T-helper 2 cell treated with Interferon-gamma antibody and Interleukin-4, amounts not matched to agents 100 ng/mL and 5 ng/mL, for 36 hours (primary cell): ENCODE data around the gene SEMA4D. TPM values are rescaled to one million over a fixed set of nuclear protein-coding genes. Genes with fewer than 3 reads are reported as not detected.

Experiments
- intact Hi-C: fragments of 100-400 bp; cut with micrococcal nuclease; formaldehyde crosslinking; loops from one replicate; pipeline ENCODE4 v1.15.1; 2023
- total RNA-seq: library from RNA; stranded (reverse); gene quantifications from 2 replicates; pipeline ENCODE4 v1.2.3, GENCODE V29; 2022

SEMA4D gene
- total RNA-seq, 1 donor from 2014 or later, result 458 TPM

- intact Hi-C loops, result loop anchor here (1.0 kb wide), 2 partner anchors 20 to 24 kb away; no protein-coding TSS in a partner anchor
These were observed 4.8 kb upstream of the SEMA4D start for GRCh38 chr9:89502671-89503070.

DNA sequence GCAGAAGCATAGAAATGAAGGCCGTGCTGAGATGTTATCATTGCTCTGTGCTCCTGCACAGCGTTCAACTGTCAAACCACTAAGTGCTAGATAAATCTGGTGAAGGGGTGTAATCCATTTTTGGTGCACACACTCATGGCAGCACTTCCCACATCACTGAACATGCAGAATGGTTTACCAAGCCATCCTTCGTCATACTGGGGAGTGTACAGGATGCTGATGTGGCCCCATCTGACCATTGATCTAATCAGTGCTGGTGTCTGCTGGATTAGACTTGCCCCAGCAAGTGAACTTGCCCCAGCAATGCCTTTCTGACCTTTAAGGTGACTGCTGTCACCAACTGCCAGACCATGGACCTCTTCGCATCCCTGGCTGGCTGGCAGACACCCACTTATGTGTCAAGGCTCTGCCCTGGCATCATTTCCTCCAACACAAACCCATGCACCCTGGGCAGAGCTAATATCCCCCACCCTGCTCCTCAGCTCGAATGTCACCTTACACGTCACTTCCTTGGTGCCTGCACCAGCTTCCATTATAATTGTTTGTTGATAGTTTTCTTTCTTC lies 4.2 kb upstream of the SEMA4D start:
- intact Hi-C loops, result loop anchor here (1.0 kb wide), 2 partner anchors 20 to 24 kb away; no protein-coding TSS in a partner anchor

DNA sequence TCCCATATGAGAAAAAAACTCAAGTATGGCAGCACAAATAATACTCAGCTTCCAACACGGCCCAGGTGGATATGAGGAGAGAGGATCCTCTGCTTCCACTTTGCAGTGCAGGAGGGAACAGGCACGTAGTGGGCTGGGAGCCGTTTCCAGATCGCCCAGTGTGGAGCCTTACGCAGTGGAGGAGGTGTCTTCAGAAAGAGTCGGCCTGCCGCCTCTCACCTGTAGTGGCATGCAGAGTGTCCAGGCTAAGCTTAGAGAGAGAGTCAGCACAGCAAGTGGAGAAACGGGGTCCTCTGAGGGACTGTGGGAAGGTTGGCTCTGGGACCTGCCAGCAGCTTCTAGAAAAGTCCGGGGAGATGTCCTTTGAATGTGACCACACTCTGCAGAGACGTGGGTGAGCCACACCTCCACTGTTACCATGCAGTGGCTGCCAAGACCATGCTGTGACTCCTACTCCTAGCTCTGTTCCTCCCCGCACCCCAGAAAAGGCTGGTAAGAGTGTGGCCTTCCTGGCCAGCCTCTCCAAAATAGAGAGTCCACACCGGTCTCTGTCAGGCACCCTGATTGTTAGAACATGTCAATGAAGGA lies 3.5 kb upstream of the SEMA4D start:
- intact Hi-C loops, result no loop called here

DNA sequence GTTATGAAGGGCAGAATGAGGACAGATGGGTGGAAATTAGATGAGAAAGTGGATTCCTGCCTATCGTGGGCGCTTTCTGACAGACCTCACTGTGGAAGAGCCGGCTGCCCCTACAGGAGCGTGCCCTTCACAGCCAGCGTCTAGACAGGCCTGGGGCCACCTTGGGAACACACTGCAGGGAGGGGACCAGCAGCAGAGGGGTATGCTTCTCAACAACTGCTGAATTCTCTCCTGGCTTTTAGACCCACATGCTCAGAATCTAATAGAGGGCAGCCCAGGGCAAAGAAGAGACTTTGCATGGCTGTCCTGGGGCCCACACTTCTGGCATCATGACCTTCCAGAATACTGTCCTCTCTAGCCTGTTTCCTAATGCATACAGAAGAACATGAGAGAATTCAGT lies 2.1 kb upstream of the SEMA4D start:
- intact Hi-C loops, result no loop called here

- intact Hi-C loops, result loop anchor here (1.0 to 5.0 kb wide), 7 partner anchors 14 to 180 kb away; partner anchors contain the start of gene SECISBP2
These were observed 1.1 kb upstream of the SEMA4D start for GRCh38 chr9:89498852-89499480.

DNA sequence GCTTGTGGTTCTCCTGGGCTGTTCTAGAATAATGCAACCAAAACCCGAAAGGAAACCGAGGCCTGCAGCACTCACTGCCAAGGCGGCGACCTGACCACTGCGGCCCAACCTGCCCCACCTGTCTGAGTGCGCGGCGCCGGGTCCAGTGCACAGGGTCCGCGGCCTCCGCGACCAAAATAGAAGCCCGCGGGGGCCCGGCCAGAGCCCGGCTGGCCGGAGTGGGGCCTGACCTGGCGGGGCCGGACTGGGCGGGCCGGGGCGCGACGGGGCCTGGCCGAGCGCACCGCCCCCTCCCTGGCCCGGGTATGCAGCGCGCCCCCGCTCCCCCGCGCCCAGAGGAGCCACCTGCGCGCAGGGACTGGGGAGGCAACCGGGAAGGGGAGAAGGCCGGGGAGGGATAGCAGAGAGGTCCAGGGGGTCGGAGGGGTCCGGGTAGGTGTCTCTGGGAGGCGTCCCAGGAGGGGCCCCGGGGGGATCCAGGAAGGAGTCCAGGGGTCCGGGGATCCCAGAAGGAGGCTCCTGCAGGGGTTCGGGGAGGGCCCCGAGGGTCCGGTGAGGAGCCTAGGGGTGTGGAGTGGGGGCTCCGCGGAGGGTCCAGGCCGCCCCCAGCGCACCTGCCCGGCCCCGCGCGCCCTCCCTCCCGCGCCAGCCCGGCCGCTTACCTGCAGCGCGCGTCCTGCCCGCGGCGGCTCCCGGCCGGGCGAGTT lies 503 bp downstream of the SEMA4D start:
- intact Hi-C loops, result loop anchor here (5.0 kb wide), 3 partner anchors 35 to 105 kb away; no protein-coding TSS in a partner anchor

- intact Hi-C loops, result loop anchor here (5.0 kb wide), 3 partner anchors 34 to 106 kb away; no protein-coding TSS in a partner anchor
These were observed 1.2 kb downstream of the SEMA4D start for GRCh38 chr9:89496645-89497256.

DNA sequence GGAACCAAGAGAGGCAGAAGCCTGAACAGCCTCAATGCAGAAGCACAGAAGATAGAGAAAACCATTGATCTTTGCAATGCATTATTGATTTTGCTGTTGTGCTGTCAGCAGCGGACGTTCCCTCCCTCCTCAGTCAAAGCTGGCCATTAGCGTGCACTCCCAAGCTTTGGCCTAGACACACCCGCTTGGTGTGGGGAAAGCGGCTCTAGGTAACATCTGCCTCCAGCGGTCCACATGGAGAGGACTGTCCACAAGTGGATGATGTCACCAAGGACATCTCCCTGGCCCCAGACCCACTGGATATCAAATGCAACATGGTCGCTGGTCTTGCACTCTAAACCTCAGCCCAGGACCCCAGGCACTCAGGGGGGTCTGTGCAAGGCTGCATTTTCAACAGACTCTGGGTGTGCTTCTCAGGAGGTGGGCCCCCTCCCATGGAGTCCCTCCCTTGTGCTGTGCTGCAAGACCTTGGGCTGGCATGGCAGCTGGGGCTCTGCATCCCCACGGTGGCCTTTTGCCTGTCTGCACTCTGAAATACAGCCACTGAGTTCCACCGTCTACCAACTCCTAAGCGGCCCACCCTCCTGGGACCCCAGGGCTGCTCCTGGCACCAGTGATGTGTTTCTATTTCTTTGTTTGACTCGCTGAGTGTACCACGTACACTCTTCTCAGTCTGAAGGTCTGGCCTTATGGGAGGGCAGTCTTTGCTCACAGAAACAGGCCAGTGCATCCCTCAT lies 1.9 kb downstream of the SEMA4D start:
- intact Hi-C loops, result loop anchor here (5.0 kb wide), 3 partner anchors 34 to 106 kb away; no protein-coding TSS in a partner anchor

GRCh38 chr9:89494199-89494598 lies 3.7 kb downstream of the SEMA4D start:
- intact Hi-C loops, result no loop called here

DNA sequence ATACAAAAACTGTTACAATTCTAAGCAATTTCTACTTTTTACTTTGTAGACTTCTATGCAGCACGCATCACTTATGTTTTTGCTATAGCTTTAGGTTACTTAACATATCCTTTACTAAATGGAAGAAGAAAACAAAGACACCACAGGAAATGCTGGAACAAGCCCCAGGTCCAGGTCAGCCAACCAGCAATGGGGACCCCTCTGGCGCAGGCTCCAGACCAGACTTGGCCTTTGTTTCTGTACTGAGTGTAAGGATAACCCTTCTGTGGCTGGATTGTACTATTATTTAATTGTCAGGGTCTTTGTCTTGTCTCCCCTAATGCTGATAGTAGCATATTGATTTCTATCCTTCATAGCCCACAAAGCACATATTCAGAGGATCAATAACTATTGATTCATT lies 4.2 kb downstream of the SEMA4D start:
- intact Hi-C loops, result no loop called here

DNA sequence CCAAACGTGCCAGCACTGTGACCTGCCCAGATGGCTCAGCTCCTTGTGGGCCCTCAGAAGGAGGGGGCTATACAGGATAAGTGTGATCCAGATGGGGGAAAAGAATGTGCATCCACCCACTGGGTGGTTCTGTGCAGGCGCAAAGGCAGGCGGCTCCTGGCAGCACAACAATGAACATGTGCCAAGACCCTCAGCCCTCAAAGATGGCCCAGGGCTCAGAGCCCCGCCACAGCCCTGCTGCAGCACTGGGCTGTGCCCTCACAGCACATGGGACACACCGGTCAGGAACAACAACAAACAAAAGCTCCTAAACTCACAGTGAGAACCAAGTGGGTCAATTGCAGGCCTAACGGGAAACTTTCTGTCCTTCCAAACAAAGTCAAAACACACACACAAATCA lies 4.7 kb downstream of the SEMA4D start:
- intact Hi-C loops, result no loop called here

DNA sequence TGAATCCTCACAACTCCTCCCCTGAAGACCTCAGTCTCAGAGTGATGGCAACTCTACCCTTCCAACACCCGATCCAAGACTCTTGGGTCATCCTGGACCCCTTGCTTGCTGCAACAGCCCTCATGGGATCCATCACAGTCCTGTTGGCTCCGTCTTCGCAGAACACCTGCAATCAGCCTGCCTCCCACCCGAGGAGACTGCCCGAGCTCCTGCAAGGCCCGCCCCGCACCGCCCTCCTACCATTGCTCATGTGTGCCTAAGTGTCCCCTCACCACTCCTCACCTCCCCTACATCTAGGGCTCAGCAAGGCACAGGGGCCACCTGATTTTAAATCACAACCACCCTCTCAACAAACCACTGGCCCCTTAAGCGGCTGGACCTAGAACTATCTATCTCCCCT lies 5.3 kb downstream of the SEMA4D start:
- intact Hi-C loops, result no loop called here

DNA sequence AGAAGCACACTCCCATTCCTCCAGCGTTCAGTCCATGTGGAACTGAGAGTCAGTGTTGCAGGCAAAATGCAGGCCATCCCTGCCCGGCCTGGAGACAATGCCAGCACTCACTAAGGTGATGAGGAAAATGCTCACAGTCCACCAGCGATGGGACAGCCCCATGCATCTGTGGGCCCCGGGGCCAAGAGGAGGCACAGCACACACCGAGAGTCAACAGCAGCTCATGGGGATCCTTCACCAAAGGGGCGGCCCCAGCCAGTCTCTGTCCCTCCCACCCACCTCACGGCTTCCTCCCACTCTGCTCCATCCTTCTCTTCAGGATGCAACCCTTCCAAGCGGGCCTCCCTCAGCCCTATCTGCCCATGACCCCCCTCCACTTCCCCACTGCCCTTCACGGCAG lies 6.2 kb downstream of the SEMA4D start:
- intact Hi-C loops, result no loop called here

DNA sequence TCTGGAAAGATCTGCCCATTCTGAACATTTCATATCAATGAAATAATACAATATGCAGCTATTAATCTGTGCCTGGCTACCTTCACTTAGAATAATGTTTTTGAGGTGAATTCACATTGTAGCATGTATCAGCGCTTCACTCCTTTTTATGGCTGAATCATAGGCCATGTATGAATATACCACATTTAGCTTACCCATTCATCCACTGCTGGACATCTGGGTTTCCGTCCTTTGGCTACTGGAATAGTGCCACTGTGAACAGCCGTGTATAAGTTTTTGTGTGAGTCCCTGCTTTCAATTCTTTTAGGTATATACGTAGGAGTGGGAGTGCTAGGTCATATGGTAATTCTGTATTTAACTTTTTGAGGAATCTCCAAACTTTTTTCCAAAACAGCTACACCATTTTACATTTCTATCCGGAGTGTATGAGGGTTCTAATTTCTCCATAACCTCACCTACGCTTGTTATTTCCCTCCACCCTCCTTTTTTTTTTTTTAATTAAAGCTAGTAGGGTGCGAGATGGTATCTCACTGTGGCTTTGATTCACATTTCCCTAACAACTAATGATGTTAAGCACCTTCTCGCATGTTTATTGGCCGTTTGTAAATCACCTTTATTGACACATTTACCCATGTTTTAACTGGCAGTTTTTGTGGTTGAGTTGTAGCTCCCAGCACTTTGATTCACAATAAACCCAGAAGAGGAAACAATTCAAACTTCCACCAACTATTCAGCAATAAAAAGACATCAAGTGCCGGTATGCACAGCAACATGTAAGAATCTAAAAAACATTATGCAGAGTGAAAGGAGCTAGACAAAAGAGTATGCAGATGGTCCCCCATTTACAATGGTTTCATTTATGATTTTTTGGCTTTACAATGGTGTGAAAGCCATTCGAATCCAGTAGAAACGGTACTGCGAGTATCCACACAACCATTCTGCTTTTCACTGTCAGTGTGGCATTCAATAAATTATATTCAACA lies 8.1 kb downstream of the SEMA4D start:
- intact Hi-C loops, result no loop called here

DNA sequence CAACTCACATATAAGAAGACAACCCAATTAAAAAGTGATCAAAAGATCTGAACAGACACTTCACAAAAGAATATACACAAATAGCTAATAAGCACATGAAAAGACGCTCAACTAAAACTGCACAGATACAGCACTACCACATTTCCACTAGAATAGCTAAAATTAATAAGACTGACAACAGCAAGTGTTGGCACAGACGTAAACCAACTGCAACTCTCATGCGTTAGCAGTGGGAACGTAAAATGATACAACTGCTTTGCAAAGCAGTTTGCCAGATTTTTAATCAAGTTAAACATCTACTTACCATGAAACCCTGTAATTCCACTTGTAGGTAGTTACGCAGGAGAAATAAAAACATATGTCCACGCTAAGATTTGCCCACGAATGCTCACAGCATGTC lies 9.0 kb downstream of the SEMA4D start:
- intact Hi-C loops, result no loop called here

DNA sequence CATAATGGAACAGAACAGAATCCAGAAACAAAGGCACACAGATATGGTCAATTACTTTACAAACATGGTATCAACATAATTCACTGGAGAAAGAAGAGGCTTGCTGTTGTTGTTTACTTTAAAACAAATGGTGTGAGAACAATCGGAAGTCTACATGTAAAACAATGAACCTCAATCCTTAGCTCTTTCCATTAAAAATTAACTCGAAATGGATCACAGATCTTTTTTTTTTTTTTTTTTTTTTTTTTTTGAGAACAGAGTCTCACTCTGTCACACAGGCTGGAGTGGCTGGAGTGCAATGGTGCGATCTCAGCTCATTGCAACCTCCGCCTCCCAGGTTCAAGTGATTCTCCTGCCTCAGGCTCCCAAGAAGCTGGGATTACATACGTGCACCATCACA lies 9.8 kb downstream of the SEMA4D start:
- intact Hi-C loops, result no loop called here

DNA sequence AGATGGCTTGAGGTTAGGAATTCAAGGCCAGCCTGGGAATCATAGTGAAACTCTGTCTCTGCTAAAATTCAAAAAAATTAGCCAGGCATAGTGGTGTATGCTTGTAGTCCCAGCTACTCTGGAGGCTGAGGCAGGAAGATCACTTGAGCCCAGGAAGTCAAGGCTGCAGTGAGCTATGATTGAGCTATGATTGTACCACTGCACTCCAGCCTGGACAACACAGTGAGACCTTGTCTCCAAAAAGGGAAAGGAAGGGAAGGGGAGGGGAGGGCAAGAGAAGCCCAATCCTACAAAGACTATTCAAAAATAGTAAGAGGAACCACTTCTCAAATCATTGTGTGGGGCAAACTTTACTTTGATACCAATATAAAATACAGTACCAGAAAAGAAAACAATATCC lies 11.2 kb downstream of the SEMA4D start:
- intact Hi-C loops, result no loop called here

GRCh38 chr9:89484475-89485404 lies 13.2 kb downstream of the SEMA4D start:
- intact Hi-C loops, result loop anchor here (2.0 kb wide), 1 partner anchor 14 kb away; the partner anchor contains the start of gene SEMA4D
